SK-N-SH treated with all-trans-retinoic acid at 6 μM for 48 hours (cell line): ENCODE results near the gene FAR2.
A peak's percentile ranks its signal among the peaks of the same experiment; 100 is the strongest.

Experiments
- ATAC-seq: fragments of 200-7000 bp; cut with Tn5 transposase; 3 replicates; pipeline ENCODE4 v1.9.1; 2020; ENCODE audit warnings: mild to moderate bottlenecking, moderate library complexity
- ARNTL ChIP-seq: fragments of 450-650 bp; formaldehyde crosslinking; IDR thresholded peaks from 2 replicates; pipeline ENCODE4 v1.5.0; 2020; ENCODE audit warnings: low read depth, mild to moderate bottlenecking, moderate library complexity, borderline replicate concordance
- BACH2 ChIP-seq: fragments of 250-450 bp; sonication (Bioruptor Pico); IDR thresholded peaks from 2 replicates; pipeline ENCODE4 v1.9.0; 2021; ENCODE audit warnings: mild to moderate bottlenecking, borderline replicate concordance
- CSDC2 ChIP-seq: fragments of 250-450 bp; sonication (Bioruptor Pico); IDR thresholded peaks from 2 replicates; pipeline ENCODE4 v1.5.0; 2020; ENCODE audit warnings: mild to moderate bottlenecking, moderate library complexity
- CSRNP3 ChIP-seq: fragments of 250-450 bp; sonication (Bioruptor Pico); IDR thresholded peaks from 2 replicates; pipeline ENCODE4 v1.5.1; 2021; ENCODE audit warnings: mild to moderate bottlenecking, moderate library complexity
- ESRRG ChIP-seq: fragments of 250-450 bp; sonication (Bioruptor Pico); IDR thresholded peaks from 2 replicates; pipeline ENCODE4 v1.6.1; 2021; ENCODE audit warnings: mild to moderate bottlenecking
- GLIS3 ChIP-seq: fragments of 250-450 bp; sonication (Bioruptor Pico); IDR thresholded peaks from 2 replicates; pipeline ENCODE4 v1.5.0; 2020; ENCODE audit warnings: mild to moderate bottlenecking, moderate library complexity
- ISL1 ChIP-seq: fragments of 250-450 bp; sonication (Bioruptor Pico); IDR thresholded peaks from 2 replicates; pipeline ENCODE4 v2.1.2; 2022; ENCODE audit warnings: mild to moderate bottlenecking, moderate library complexity
- PATZ1 ChIP-seq: fragments of 250-450 bp; sonication (Bioruptor Pico); IDR thresholded peaks from 2 replicates; pipeline ENCODE4 v1.8.0; 2020; ENCODE audit warnings: mild to moderate bottlenecking, moderate library complexity, borderline replicate concordance
- PPARA ChIP-seq: fragments of 250-450 bp; sonication (Bioruptor Pico); IDR thresholded peaks from 2 replicates; pipeline ENCODE4 v1.5.0; 2020; ENCODE audit warnings: mild to moderate bottlenecking, borderline replicate concordance
- RARB ChIP-seq: fragments of 250-450 bp; sonication (Bioruptor Pico); IDR thresholded peaks from 2 replicates; pipeline ENCODE4 v1.8.0; 2021; ENCODE audit warnings: mild to moderate bottlenecking, moderate library complexity
- SNAI2 ChIP-seq: fragments of 250-450 bp; sonication (Bioruptor Pico); IDR thresholded peaks from 2 replicates; pipeline ENCODE4 v1.5.0; 2020; ENCODE audit warnings: mild to moderate bottlenecking, moderate library complexity
- TOX ChIP-seq: fragments of 250-450 bp; sonication (Bioruptor Pico); IDR thresholded peaks from 2 replicates; pipeline ENCODE4 v1.8.0; 2021; ENCODE audit warnings: mild to moderate bottlenecking, moderate library complexity, borderline replicate concordance
- ZC3H10 ChIP-seq: fragments of 250-450 bp; sonication (Bioruptor Pico); IDR thresholded peaks from 2 replicates; pipeline ENCODE4 v1.5.1; 2021; ENCODE audit warnings: mild to moderate bottlenecking, moderate library complexity
- ZFP3 ChIP-seq: fragments of 250-450 bp; sonication (Bioruptor Pico); IDR thresholded peaks from 2 replicates; pipeline ENCODE4 v1.5.0; 2020; ENCODE audit warnings: mild to moderate bottlenecking, moderate library complexity
- ZFP30 ChIP-seq: fragments of 450-650 bp; formaldehyde crosslinking; IDR thresholded peaks from 2 replicates; pipeline ENCODE4 v1.5.0; 2022; ENCODE audit warnings: mild to moderate bottlenecking, moderate library complexity
- ZNF565 ChIP-seq: fragments of 450-650 bp; formaldehyde crosslinking; conservative IDR thresholded peaks from 2 replicates; pipeline ENCODE4 v1.5.0; 2020; ENCODE audit warnings: low read depth, mild to moderate bottlenecking, moderate library complexity
- ZNF70 ChIP-seq: fragments of 450-650 bp; formaldehyde crosslinking; IDR thresholded peaks from 2 replicates; pipeline ENCODE4 v1.5.0; 2020; ENCODE audit warnings: mild to moderate bottlenecking, moderate library complexity
- ZNF8 ChIP-seq: fragments of 450-650 bp; formaldehyde crosslinking; IDR thresholded peaks from 2 replicates; pipeline ENCODE4 v1.5.0; 2020; ENCODE audit warnings: mild to moderate bottlenecking, moderate library complexity
- TF ChIP-seq, protein P1 (sequence below): fragments of 250-450 bp; sonication (Bioruptor Pico); IDR thresholded peaks from 2 replicates; pipeline ENCODE4 v1.5.1; 2020; ENCODE audit warnings: low read depth, mild to moderate bottlenecking, moderate library complexity
- TF ChIP-seq, protein P2 (sequence below): fragments of 250-450 bp; sonication (Bioruptor Pico); IDR thresholded peaks from 2 replicates; pipeline ENCODE4 v1.8.0; 2021; ENCODE audit warnings: low read depth, mild to moderate bottlenecking, moderate library complexity, borderline replicate concordance

FAR2 gene

DNA sequence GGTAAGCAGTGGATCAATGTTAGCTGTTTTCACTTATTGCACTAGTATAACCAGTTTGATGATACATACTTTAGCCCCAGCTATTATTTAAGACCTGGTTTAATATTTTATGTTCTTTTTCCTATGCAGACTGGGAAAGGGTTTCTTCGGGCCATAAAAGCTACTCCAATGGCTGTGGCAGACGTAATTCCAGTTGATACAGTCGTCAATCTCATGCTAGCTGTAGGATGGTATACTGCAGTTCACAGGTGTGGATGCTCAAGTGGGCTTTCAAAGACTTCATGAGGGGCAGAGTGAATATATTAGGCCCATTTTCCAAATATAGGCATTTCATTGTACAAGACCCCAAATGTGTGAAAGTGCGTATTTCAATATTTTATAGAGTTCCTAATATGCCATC lies 161.8 kb downstream of the FAR2 start (continued):
- TF ChIP-seq, protein P1, sequence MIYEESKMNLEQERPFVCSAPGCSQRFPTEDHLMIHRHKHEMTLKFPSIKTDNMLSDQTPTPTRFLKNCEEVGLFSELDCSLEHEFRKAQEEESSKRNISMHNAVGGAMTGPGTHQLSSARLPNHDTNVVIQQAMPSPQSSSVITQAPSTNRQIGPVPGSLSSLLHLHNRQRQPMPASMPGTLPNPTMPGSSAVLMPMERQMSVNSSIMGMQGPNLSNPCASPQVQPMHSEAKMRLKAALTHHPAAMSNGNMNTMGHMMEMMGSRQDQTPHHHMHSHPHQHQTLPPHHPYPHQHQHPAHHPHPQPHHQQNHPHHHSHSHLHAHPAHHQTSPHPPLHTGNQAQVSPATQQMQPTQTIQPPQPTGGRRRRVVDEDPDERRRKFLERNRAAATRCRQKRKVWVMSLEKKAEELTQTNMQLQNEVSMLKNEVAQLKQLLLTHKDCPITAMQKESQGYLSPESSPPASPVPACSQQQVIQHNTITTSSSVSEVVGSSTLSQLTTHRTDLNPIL (CRISPR knock-in tag), result no peak
- TF ChIP-seq ZNF8 (no peak), GLIS3 (no peak), CSRNP3 (CRISPR knock-in tag) (no peak), ZNF70 (CRISPR knock-in tag) (no peak), PPARA (CRISPR knock-in tag) (no peak)
- TF ChIP-seq, protein P2, sequence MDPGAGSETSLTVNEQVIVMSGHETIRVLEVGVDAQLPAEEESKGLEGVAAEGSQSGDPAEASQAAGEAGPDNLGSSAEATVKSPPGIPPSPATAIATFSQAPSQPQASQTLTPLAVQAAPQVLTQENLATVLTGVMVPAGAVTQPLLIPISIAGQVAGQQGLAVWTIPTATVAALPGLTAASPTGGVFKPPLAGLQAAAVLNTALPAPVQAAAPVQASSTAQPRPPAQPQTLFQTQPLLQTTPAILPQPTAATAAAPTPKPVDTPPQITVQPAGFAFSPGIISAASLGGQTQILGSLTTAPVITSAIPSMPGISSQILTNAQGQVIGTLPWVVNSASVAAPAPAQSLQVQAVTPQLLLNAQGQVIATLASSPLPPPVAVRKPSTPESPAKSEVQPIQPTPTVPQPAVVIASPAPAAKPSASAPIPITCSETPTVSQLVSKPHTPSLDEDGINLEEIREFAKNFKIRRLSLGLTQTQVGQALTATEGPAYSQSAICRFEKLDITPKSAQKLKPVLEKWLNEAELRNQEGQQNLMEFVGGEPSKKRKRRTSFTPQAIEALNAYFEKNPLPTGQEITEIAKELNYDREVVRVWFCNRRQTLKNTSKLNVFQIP, result no peak

DNA sequence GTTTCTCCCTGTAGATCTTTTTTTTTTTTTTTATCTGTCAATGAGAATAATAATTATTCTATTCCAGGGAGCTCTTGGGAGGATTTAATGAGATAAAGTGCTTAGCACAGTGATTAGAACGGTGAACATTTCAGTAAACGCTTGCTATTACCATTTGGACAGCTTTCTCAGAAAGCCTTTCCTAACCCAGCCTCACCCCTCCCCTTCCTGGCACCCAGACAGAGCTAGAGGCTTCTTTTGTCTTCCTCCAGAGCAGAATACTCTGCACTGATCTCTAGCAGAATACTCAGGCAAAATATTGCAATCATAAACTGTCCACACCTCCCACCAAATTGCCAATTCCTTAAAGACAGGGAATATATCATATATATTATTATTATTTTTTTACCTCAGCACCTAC lies 165.3 kb downstream of the FAR2 start:
- TF ChIP-seq ZNF565 (no peak), CSDC2 (CRISPR knock-in tag) (no peak), ZNF8 (no peak), BACH2 (CRISPR knock-in tag) (no peak), SNAI2 (no peak), PATZ1 (CRISPR knock-in tag) (no peak), TOX (CRISPR knock-in tag) (no peak), ZC3H10 (no peak)
- TF ChIP-seq, protein P1 (CRISPR knock-in tag), result no peak
- TF ChIP-seq, all 23 proteins: peak for 0
- no peak for ATAC-seq

GRCh38 chr12:29316752-29317151 lies 167.7 kb downstream of the FAR2 start:
- TF ChIP-seq ARNTL (CRISPR knock-in tag), result no peak
- TF ChIP-seq CSDC2 (CRISPR knock-in tag), result peak; percentile 77; the same call in 1 of the 2 replicates
- TF ChIP-seq GLIS3, result 0 out of 2 replicates have a peak, but pooled peaks have one; percentile 58
- TF ChIP-seq ZNF70 (CRISPR knock-in tag), result no peak
- TF ChIP-seq ZNF8, result no peak
- TF ChIP-seq ESRRG (CRISPR knock-in tag), result 0 out of 2 replicates have a peak, but pooled peaks have one; percentile 24
- no peak for TF ChIP-seq RARB
- TF ChIP-seq PATZ1 (CRISPR knock-in tag), result peak; percentile 60; the same call in 1 of the 2 replicates
- no peak for TF ChIP-seq BACH2 (CRISPR knock-in tag)
- TF ChIP-seq, protein P2, result no peak
- no peak for TF ChIP-seq PPARA (CRISPR knock-in tag)
- no peak; the same call in 1 of the 2 replicates for TF ChIP-seq ZFP30 (CRISPR knock-in tag)
- no peak for TF ChIP-seq ZNF565
- TF ChIP-seq, protein P1 (CRISPR knock-in tag), result peak; percentile 73; the same call in 1 of the 2 replicates
- no peak for TF ChIP-seq CSRNP3 (CRISPR knock-in tag)
- peak; percentile 97 for TF ChIP-seq ISL1 (CRISPR knock-in tag)
- TF ChIP-seq ZFP3 (CRISPR knock-in tag), result peak; percentile 76; the same call in 1 of the 2 replicates
- TF ChIP-seq SNAI2, result peak; percentile 85
- TF ChIP-seq TOX (CRISPR knock-in tag), result no peak
- peak; percentile 66 for ATAC-seq
